HepG2 (cell line): ENCODE results near the gene FGD5. TPM values are rescaled to one million over a fixed set of nuclear protein-coding genes. Genes with fewer than 3 reads are reported as not detected.

Experiments
- BCL6 ChIP-seq: IDR thresholded peaks from 2 replicates; pipeline ENCODE4 v1.6.1; 2016; ENCODE audit warnings: missing genetic modification reagents, missing compliant biosample characterization
- FOXM1 ChIP-seq: sonication (generic); formaldehyde crosslinking; IDR thresholded peaks from 2 replicates; pipeline ENCODE4 v1.5.0; 2020; ENCODE audit warnings: missing genetic modification reagents
- HDAC2 ChIP-seq: sonication (generic); formaldehyde crosslinking; IDR thresholded peaks from 2 replicates; pipeline ENCODE4 v1.4.0; 2020; ENCODE audit warnings: missing genetic modification reagents
- HHEX ChIP-seq: IDR thresholded peaks from 2 replicates; pipeline ENCODE4 v1.6.1; 2016; ENCODE audit warnings: control low read depth
- HNRNPLL ChIP-seq: fragments of 200-400 bp; formaldehyde crosslinking; IDR thresholded peaks from 2 replicates; pipeline ENCODE4 v1.6.1; 2017; ENCODE audit warnings: mild to moderate bottlenecking, low read depth, low read length; ENCODE audit not compliant: poor library complexity, severe bottlenecking
- MED1 ChIP-seq: sonication (generic); formaldehyde crosslinking; IDR thresholded peaks from 2 replicates; pipeline ENCODE4 v1.4.0; 2020; ENCODE audit warnings: missing genetic modification reagents
- POLR2A ChIP-seq, 2 experiments: IDR thresholded peaks; 2 replicates each; pipeline ENCODE4 v1.6.1; 2011; ENCODE audit warnings: low read depth in 2 of 2, low read length in 2 of 2, mild to moderate bottlenecking in 1 of 2, moderate library complexity in 1 of 2; ENCODE audit not compliant: insufficient read depth in 1 of 2
- POLR2AphosphoS5 ChIP-seq: IDR thresholded peaks from 2 replicates; pipeline ENCODE4 v1.6.1; 2012; ENCODE audit warnings: low read depth, low read length
- RARA ChIP-seq: IDR thresholded peaks from 2 replicates; pipeline ENCODE4 v1.6.1; 2016; ENCODE audit warnings: missing genetic modification reagents, missing compliant biosample characterization
- RFX5 ChIP-seq: IDR thresholded peaks from 2 replicates; pipeline ENCODE4 v1.6.1; 2011; ENCODE audit warnings: low read depth, low read length, improper control_type of control experiment
- SATB2 ChIP-seq: sonication (generic); formaldehyde crosslinking; IDR thresholded peaks from 2 replicates; pipeline ENCODE4 v1.5.0; 2020; ENCODE audit warnings: missing genetic modification reagents
- TSC22D2 ChIP-seq: sonication (generic); formaldehyde crosslinking; IDR thresholded peaks from 2 replicates; pipeline ENCODE4 v1.5.1; 2020; ENCODE audit warnings: missing genetic modification reagents, mild to moderate bottlenecking, borderline replicate concordance
- ZNF225 ChIP-seq: sonication (generic); formaldehyde crosslinking; IDR thresholded peaks from 2 replicates; pipeline ENCODE4 v1.4.0; 2020; ENCODE audit warnings: mild to moderate bottlenecking, missing genetic modification reagents
- ZNF468 ChIP-seq: sonication (generic); formaldehyde crosslinking; IDR thresholded peaks from 2 replicates; pipeline ENCODE4 v1.8.0; 2022; ENCODE audit warnings: mild to moderate bottlenecking, moderate library complexity, missing genetic modification reagents
- ZNF496 ChIP-seq: sonication (generic); formaldehyde crosslinking; IDR thresholded peaks from 2 replicates; pipeline ENCODE4 v1.8.1; 2023; ENCODE audit warnings: mild to moderate bottlenecking, moderate library complexity, missing genetic modification reagents; ENCODE audit not compliant: insufficient replicate concordance
- ZNF564 ChIP-seq: sonication (generic); formaldehyde crosslinking; IDR thresholded peaks from 2 replicates; pipeline ENCODE4 v1.8.1; 2023; ENCODE audit warnings: mild to moderate bottlenecking, missing genetic modification reagents
- ZNF616 ChIP-seq: sonication (generic); formaldehyde crosslinking; IDR thresholded peaks from 2 replicates; pipeline ENCODE4 v1.5.0; 2020; ENCODE audit warnings: low read depth, mild to moderate bottlenecking, missing genetic modification reagents
- ZNF619 ChIP-seq: sonication (generic); formaldehyde crosslinking; IDR thresholded peaks from 2 replicates; pipeline ENCODE4 v1.4.0; 2020; ENCODE audit warnings: mild to moderate bottlenecking, missing genetic modification reagents
- ZNF652 ChIP-seq: IDR thresholded peaks from 2 replicates; pipeline ENCODE4 v1.6.1; 2016; ENCODE audit warnings: low read depth, borderline replicate concordance
- ZNF678 ChIP-seq: sonication (generic); formaldehyde crosslinking; IDR thresholded peaks from 2 replicates; pipeline ENCODE4 v1.4.0; 2020; ENCODE audit warnings: mild to moderate bottlenecking, missing genetic modification reagents
- polyA plus RNA-seq, 8 experiments: library from polyadenylated mRNA; depleted of rRNA in 3 of 8; stranded (reverse) in 7 of 8; unstranded in 1 of 8; fragments of >200 nt; fragmentation: Illumina TruSeq in 4 of 8; extraction: Trizol in 4 of 8; gene quantifications; 2 replicates each; pipeline versions ENCODE4 v1.2.1 to v1.2.3, GENCODE V29; 2011 to 2016; ENCODE audit warnings: low read depth in 4 of 8, missing spikeins in 1 of 8, mixed read lengths in 1 of 8; ENCODE audit not compliant: insufficient read depth in 1 of 8
- total RNA-seq, 5 experiments: library from RNA; depleted of rRNA; stranded (reverse); fragments of >200 nt; fragmentation: Illumina TruSeq; extraction: Trizol; gene quantifications; 2 replicates each; pipeline ENCODE4 v1.2.3, GENCODE V29; 2016; ENCODE audit warnings: low read depth in 1 of 5
- TF ChIP-seq, protein P1 (sequence below): IDR thresholded peaks from 2 replicates; pipeline ENCODE4 v1.6.1; 2016
- TF ChIP-seq, protein P2 (sequence below): IDR thresholded peaks from 2 replicates; pipeline ENCODE4 v1.6.1; 2016; ENCODE audit warnings: missing compliant biosample characterization, missing genetic modification reagents, borderline replicate concordance
- TF ChIP-seq, protein P3 (sequence below), 2 experiments: sonication (generic) in 1 of 2; formaldehyde crosslinking in 1 of 2; IDR thresholded peaks; 2 replicates each; pipeline versions ENCODE4 v1.4.0 to v1.6.1; 2016 to 2020; ENCODE audit warnings: borderline replicate concordance in 1 of 2, low read depth in 1 of 2, mild to moderate bottlenecking in 1 of 2, missing genetic modification reagents in 1 of 2
- TF ChIP-seq, protein P4 (sequence below): sonication (generic); formaldehyde crosslinking; IDR thresholded peaks from 2 replicates; pipeline ENCODE4 v1.5.1; 2020; ENCODE audit warnings: mild to moderate bottlenecking, missing genetic modification reagents, moderate library complexity

The FGD5 gene
- total and polyA plus RNA-seq, 2 of the 13 experiments (the other 11 are each of a cell fraction or from before 2014, with no cell fraction given) = 0.17 TPM; not detected in 1

DNA sequence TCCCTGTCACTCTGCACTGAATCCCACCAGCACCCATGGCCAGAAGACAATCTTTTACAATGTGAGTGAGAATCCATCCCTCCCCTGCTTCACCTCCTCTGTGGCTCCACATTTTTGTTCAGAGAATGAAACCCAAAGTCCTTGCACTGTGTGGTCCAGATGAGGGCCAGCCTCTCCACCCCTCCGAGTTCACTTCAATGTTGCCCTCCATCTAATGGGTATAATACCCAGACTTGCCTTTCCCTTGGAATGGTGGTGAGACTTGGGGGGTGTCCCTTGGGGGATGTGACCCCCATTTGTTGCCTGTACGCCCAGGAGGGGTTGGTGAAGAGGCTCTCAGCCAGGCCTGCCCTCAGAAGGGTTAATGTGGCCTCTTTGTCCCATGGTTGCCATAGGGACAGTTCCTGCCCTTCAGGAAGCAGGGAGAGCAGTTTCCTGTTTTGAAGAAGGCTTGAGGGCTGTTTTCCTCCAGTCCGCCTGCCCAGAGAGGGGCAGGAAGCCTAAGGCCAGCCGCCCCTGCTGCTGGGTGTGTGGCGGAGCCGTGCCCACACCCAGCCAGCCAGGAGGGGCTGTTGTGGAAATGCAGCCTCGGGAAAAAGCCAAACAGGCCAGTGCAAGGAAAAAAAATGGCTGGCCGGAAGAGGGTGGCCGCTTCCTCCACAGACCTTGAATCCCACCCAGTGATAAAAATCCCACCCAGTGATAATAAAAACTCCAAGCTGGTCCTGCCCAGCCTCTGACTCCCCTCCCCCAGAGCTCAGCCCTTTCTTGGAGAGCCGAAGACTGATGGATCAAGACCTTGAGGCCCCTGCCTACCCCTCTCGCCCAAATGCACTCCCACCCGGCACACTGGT is 14.6 kb upstream of the FGD5 start (continued):
- TF ChIP-seq, protein P1, sequence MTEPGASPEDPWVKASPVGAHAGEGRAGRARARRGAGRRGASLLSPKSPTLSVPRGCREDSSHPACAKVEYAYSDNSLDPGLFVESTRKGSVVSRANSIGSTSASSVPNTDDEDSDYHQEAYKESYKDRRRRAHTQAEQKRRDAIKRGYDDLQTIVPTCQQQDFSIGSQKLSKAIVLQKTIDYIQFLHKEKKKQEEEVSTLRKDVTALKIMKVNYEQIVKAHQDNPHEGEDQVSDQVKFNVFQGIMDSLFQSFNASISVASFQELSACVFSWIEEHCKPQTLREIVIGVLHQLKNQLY (CRISPR knock-in tag) = no peak
- TF ChIP-seq MED1 = no peak
- TF ChIP-seq HNRNPLL = no peak
- TF ChIP-seq RFX5 = no peak
- TF ChIP-seq HHEX (CRISPR knock-in tag) = no peak
- TF ChIP-seq ZNF564 (CRISPR knock-in tag) = no peak
- no peak for TF ChIP-seq ZNF616 (CRISPR knock-in tag)
- no peak for TF ChIP-seq ZNF678 (CRISPR knock-in tag)
- TF ChIP-seq, protein P2, sequence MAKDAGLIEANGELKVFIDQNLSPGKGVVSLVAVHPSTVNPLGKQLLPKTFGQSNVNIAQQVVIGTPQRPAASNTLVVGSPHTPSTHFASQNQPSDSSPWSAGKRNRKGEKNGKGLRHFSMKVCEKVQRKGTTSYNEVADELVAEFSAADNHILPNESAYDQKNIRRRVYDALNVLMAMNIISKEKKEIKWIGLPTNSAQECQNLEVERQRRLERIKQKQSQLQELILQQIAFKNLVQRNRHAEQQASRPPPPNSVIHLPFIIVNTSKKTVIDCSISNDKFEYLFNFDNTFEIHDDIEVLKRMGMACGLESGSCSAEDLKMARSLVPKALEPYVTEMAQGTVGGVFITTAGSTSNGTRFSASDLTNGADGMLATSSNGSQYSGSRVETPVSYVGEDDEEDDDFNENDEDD (CRISPR knock-in tag) = no peak
- no peak for TF ChIP-seq POLR2A (IDR thresholded peaks at IDR 0.05; ENCODE audit: insufficient read depth in 1 of 2, low read depth in 2 of 2, low read length in 2 of 2)
- TF ChIP-seq, protein P3, sequence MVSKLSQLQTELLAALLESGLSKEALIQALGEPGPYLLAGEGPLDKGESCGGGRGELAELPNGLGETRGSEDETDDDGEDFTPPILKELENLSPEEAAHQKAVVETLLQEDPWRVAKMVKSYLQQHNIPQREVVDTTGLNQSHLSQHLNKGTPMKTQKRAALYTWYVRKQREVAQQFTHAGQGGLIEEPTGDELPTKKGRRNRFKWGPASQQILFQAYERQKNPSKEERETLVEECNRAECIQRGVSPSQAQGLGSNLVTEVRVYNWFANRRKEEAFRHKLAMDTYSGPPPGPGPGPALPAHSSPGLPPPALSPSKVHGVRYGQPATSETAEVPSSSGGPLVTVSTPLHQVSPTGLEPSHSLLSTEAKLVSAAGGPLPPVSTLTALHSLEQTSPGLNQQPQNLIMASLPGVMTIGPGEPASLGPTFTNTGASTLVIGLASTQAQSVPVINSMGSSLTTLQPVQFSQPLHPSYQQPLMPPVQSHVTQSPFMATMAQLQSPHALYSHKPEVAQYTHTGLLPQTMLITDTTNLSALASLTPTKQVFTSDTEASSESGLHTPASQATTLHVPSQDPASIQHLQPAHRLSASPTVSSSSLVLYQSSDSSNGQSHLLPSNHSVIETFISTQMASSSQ (IDR thresholded peaks at IDR 0.05; ENCODE audit: low read depth) = no peak
- TF ChIP-seq, protein P3 (CRISPR knock-in tag; IDR thresholded peaks at IDR 0.05; ENCODE audit: borderline replicate concordance) = no peak
- no peak for TF ChIP-seq HDAC2 (CRISPR knock-in tag)
- TF ChIP-seq SATB2 (CRISPR knock-in tag) = no peak
- TF ChIP-seq POLR2AphosphoS5 = no peak
- TF ChIP-seq ZNF225 (CRISPR knock-in tag) = no peak
- TF ChIP-seq BCL6 = no peak
- no peak; the same call in 1 of the 2 replicates for TF ChIP-seq ZNF619
- TF ChIP-seq ZNF468 (CRISPR knock-in tag) = no peak
- TF ChIP-seq RARA (CRISPR knock-in tag) = no peak
- no peak for TF ChIP-seq ZNF496 (CRISPR knock-in tag)
- TF ChIP-seq ZNF652 = peak; percentile 95
- TF ChIP-seq, protein P4, sequence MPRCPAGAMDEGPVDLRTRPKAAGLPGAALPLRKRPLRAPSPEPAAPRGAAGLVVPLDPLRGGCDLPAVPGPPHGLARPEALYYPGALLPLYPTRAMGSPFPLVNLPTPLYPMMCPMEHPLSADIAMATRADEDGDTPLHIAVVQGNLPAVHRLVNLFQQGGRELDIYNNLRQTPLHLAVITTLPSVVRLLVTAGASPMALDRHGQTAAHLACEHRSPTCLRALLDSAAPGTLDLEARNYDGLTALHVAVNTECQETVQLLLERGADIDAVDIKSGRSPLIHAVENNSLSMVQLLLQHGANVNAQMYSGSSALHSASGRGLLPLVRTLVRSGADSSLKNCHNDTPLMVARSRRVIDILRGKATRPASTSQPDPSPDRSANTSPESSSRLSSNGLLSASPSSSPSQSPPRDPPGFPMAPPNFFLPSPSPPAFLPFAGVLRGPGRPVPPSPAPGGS = no peak
- no peak for TF ChIP-seq TSC22D2 (CRISPR knock-in tag)
- TF ChIP-seq FOXM1 = no peak
